Mesangial cell (primary cell): Measurements from ENCODE around the gene SUPT6H. TPM values are rescaled to one million over a fixed set of nuclear protein-coding genes. Genes with fewer than 3 reads are reported as not detected.

Experiments
- total RNA-seq: library from RNA; depleted of rRNA; stranded (reverse); fragments of >200 nt; gene quantifications from 2 replicates; pipeline ENCODE4 v1.2.3, GENCODE V29; 2015

Gene SUPT6H
- 29.8 and 44.5 TPM in 2 replicates for total RNA-seq

GRCh38 chr17:28661635-28662526 lies at the start of gene SUPT6H, which contains the start of gene SDF2:
SUPT6H (plus strand) TSS chr17:28662205; CDS start chr17:28673402, 11,197 bp downstream.
SDF2 (minus strand) TSS chr17:28661906; CDS start chr17:28661876, 30 bp downstream.

GRCh38 chr17:28613931-28614381 lies 48.0 kb upstream of the SUPT6H start, which contains the start of gene RSKR:
RSKR (minus strand) TSS chr17:28614185; CDS start chr17:28614161, 24 bp downstream.

GRCh38 chr17:28644787-28645575 lies 17.0 kb upstream of the SUPT6H start, which contains the start of gene BLTP2:
BLTP2 (minus strand) TSS chr17:28645158; CDS start chr17:28645056, 102 bp downstream.

GRCh38 chr17:28711723-28712031 lies 49.7 kb downstream of the SUPT6H start, which contains the start of gene PROCA1:
PROCA1 (minus strand) TSS chr17:28711888; CDS start chr17:28711660, 228 bp downstream.

DNA sequence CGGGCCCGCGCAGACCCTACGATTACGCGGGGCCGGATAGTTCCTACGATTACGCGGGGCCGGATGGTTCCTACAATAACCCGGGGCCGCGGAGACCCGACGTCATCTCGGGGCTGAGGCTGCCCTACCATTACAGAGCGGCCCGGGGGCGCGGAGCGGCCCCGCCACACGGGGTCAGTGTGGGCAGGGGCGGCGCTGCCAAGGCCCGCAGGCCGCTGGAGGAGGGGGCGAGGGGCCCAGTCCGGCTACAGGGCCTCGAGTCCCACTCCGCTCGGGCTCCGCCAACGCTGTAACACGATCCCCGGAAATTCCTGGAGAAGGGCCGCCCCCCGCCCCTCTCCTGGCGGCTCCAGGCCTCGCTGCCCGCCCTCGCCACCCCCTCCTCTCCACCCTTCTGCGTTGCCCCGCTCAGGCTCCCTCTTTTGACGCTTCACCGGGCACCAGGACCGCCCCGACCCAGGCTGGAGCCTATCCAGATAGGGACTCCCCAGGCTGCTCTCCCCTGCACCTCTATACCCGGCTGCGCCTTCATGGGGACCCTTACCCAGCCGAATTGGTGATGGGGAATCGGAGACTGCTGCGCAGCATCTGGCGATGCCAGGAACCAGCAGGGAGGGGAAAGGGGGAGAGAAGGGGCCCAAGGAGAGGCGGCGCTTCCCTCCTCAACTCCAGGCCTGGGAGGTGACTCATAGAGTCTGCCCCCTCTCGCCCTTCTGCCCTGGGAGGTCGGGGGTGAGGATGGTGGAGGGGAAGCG lies 55.8 kb downstream of the SUPT6H start, which contains the start of gene RAB34:
Gene RAB34 (minus strand): TSS at position 291 of the 755 bp plus-strand sequence. CDS start 602 bp downstream, outside the sequence.

DNA sequence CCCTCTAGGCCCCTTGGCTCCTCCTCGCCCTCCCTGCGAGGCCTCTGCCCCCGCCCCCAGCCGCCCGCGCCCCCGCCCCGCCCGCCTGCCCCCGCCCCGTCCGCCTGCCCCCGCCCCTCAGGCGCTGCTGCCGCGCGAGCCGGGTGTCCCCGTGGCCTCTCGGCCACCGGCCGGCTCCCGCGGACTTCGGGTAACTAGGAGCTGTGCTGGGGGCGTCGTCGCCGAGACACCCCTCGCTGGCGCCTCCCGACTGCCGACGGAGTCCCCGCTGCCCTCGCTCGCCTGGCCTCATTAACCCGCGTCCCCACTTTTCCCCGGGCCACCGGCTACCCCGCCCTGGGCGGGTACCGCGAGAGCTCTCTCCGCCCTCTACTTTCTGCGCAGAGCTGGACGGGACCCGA lies 64.2 kb downstream of the SUPT6H start, which contains the start of gene TLCD1:
Gene TLCD1 (minus strand): TSS at position 8 of the 401 bp plus-strand sequence. CDS start 136 bp downstream, outside the sequence.

GRCh38 chr17:28728364-28729200 lies 66.6 kb downstream of the SUPT6H start, which contains the start of gene NEK8:
NEK8 (plus strand) TSS chr17:28728788; CDS start chr17:28728814, 26 bp downstream.

DNA sequence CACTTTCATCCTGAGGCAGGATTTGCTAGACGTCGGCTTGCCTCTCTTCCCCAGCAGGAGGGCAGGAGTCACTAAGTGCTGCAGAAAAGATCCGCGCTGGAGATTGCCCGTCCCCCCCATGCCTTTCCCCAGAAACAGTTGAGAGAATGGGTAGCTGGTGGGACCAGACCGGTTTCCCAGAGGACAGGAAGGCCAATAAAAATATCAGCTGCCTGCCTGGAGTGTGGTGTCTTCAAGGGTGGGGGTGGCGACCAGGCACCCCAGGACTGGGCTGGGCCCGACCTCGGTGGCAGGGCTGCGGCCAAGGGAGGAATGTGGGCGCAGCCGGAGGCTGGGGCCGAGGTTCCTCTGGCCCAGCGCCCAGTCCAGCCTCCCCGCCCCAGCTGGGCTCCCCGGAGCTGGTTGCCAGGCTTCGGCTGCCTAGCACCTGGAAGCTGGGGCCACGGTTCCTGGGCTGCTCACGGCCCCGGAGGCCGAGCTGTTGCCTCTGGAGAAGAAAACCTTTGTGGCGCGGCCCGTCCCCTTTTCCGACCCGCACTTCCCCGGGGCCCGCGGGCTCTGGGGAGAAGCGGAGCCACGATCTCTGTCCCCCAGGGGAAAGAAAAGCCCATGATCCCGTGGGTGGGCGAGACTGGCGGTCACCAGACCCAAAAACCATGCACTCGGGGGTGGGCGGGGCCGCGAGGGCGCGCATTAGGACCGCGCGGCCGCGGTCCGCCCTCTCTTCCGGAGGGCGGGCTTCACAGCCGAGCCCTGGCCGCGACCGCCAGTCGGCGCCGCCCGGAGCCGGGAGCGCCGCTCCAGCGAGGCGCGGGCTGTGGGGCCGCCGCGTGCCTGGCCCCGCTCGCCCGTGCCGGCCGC lies 81.5 kb downstream of the SUPT6H start, which contains the start of gene TRAF4:
Gene TRAF4 (plus strand): TSS at position 769 of the 861 bp plus-strand sequence. CDS start 102 bp downstream, outside the sequence.

Other genes starting within 250 kb of the SUPT6H start
- not detected in 2 replicates for gene SLC13A2, start 188.6 kb upstream of the SUPT6H start, total RNA-seq
- not detected in 2 replicates for gene FOXN1, start 155.9 kb upstream of the SUPT6H start, total RNA-seq
- gene UNC119, start 109.6 kb upstream of the SUPT6H start, total RNA-seq = 31.9 and 40.9 TPM in 2 replicates
- 76.3 and 162 TPM in 2 replicates for gene PIGS, start 90.7 kb upstream of the SUPT6H start, total RNA-seq
- gene ALDOC, start 85.3 kb upstream of the SUPT6H start, total RNA-seq = 14.8 and 39.7 TPM in 2 replicates
- 3.5 and 84.2 TPM in 2 replicates for gene SPAG5, start 63.2 kb upstream of the SUPT6H start, total RNA-seq
- gene RSKR, start 48.0 kb upstream of the SUPT6H start, total RNA-seq = 2.9 and 3.4 TPM in 2 replicates
- gene BLTP2, start 17.0 kb upstream of the SUPT6H start, total RNA-seq = 88.4 and 115 TPM in 2 replicates
- gene SDF2, start 299 bp upstream of the SUPT6H start, total RNA-seq = 51.3 and 64.0 TPM in 2 replicates
- gene PROCA1, start 49.7 kb downstream of the SUPT6H start, total RNA-seq = 1.0 and 1.6 TPM in 2 replicates
- 293 and 306 TPM in 2 replicates for gene RAB34, start 55.7 kb downstream of the SUPT6H start, total RNA-seq
- gene RPL23A, start 57.8 kb downstream of the SUPT6H start, total RNA-seq = 447 and 480 TPM in 2 replicates
- gene TLCD1, start 64.0 kb downstream of the SUPT6H start, total RNA-seq = 9.1 and 9.6 TPM in 2 replicates
- 2.8 and 3.7 TPM in 2 replicates for gene NEK8, start 66.6 kb downstream of the SUPT6H start, total RNA-seq
- 61.3 and 86.8 TPM in 2 replicates for gene TRAF4, start 81.8 kb downstream of the SUPT6H start, total RNA-seq
- 23.0 and 30.2 TPM in 2 replicates for gene FAM222B, start 180.6 kb downstream of the SUPT6H start, total RNA-seq
- gene ERAL1, start 192.8 kb downstream of the SUPT6H start, total RNA-seq = 71.6 and 117 TPM in 2 replicates
- 73.0 and 85.8 TPM in 2 replicates for gene FLOT2, start 235.5 kb downstream of the SUPT6H start, total RNA-seq
- 6.8 and 8.2 TPM in 2 replicates for gene DHRS13, start 240.9 kb downstream of the SUPT6H start, total RNA-seq